Rectal smooth muscle tissue (tissue), 1 donor: Measurements from ENCODE around the gene SUGCT.
"Not testable (repeated sequence)": the region's sequence is repeated elsewhere in the genome, so short reads cannot be mapped to it uniquely, and the experiment has no call there.

Source experiments
- H3K27ac ChIP-seq: one replicate; pipeline ENCODE4 v1.7.0; 2013; ENCODE audit warnings: low read depth, low read length, inconsistent platforms
- H3K27me3 ChIP-seq: one replicate; pipeline ENCODE4 v1.7.0; 2013; ENCODE audit warnings: low read length; ENCODE audit not compliant: control insufficient read depth, insufficient read depth
- H3K36me3 ChIP-seq: one replicate; pipeline ENCODE4 v1.7.0; 2013; ENCODE audit warnings: low read length; ENCODE audit not compliant: control insufficient read depth, insufficient read depth
- H3K4me1 ChIP-seq: one replicate; pipeline ENCODE4 v1.7.0; 2013; ENCODE audit warnings: low read length; ENCODE audit not compliant: control insufficient read depth, insufficient read depth
- H3K4me3 ChIP-seq: one replicate; pipeline ENCODE4 v1.7.0; 2013; ENCODE audit warnings: low read length
- H3K9ac ChIP-seq: one replicate; pipeline ENCODE4 v1.7.0; 2013; ENCODE audit warnings: low read length

SUGCT gene

GRCh38 chr7:40117199-40117598 is 17.6 kb upstream of the SUGCT start:
- not testable (repeated sequence) for H3K4me3 ChIP-seq, H3K4me1 ChIP-seq, H3K9ac ChIP-seq, H3K27ac ChIP-seq, H3K27me3 ChIP-seq, H3K36me3 ChIP-seq

- not testable (repeated sequence) for H3K36me3 ChIP-seq, H3K9ac ChIP-seq, H3K4me3 ChIP-seq, H3K27me3 ChIP-seq, H3K27ac ChIP-seq, H3K4me1 ChIP-seq
Observed at GRCh38 chr7:40118201-40118600, 16.6 kb upstream of the SUGCT start.

- Histone ChIP-seq H3K36me3 (no peaks in the 10 kb centered on the region), H3K4me1 (no peaks in the 10 kb centered on the region), H3K27me3 (no peaks in the 10 kb centered on the region), H3K9ac (no peak overlapping the region), H3K27ac (no peak overlapping the region), H3K4me3 (no peak overlapping the region)
Observed at GRCh38 chr7:40120020-40120419, 14.8 kb upstream of the SUGCT start.

- H3K27me3 ChIP-seq, H3K27ac ChIP-seq: not testable (repeated sequence)
Observed at GRCh38 chr7:40122100-40122939, 12.5 kb upstream of the SUGCT start.

GRCh38 chr7:40122940-40123254 is 11.9 kb upstream of the SUGCT start:
- H3K27ac ChIP-seq = no peak overlapping the region
- no peak overlapping the region for H3K9ac ChIP-seq
- H3K4me1 ChIP-seq = no peaks in the 10 kb centered on the region
- no peaks in the 10 kb centered on the region for H3K36me3 ChIP-seq
- H3K4me3 ChIP-seq = no peak overlapping the region
- no peaks in the 10 kb centered on the region for H3K27me3 ChIP-seq

More at GRCh38 chr7:40122100-40122939, 12.5 kb upstream of the SUGCT start:
- not testable (repeated sequence) for H3K4me1 ChIP-seq, H3K9ac ChIP-seq, H3K4me3 ChIP-seq, H3K36me3 ChIP-seq

- peak overlapping the region; percentile 81 for H3K9ac ChIP-seq
- H3K27ac ChIP-seq = peak overlapping the region; percentile 93
- H3K27me3 ChIP-seq = no peaks in the 10 kb centered on the region
- H3K4me1 ChIP-seq = peaks cover 9% of the 10 kb centered on the region
- peak overlapping the region; percentile 93 for H3K4me3 ChIP-seq
- no peaks in the 10 kb centered on the region for H3K36me3 ChIP-seq
Observed at GRCh38 chr7:40133561-40134427, 1.0 kb upstream of the SUGCT start.

GRCh38 chr7:40135317-40135610 is 459 bp downstream of the SUGCT start:
- Histone ChIP-seq H3K9ac (no peak overlapping the region), H3K27ac (peak overlapping the region; percentile 93)

GRCh38 chr7:40137563-40137962 is 2.8 kb downstream of the SUGCT start:
- H3K9ac ChIP-seq = no peak overlapping the region
- H3K4me3 ChIP-seq = no peak overlapping the region
- no peaks in the 10 kb centered on the region for H3K27me3 ChIP-seq
- H3K27ac ChIP-seq = no peak overlapping the region
- no peaks in the 10 kb centered on the region for H3K36me3 ChIP-seq
- peaks cover 8% of the 10 kb centered on the region for H3K4me1 ChIP-seq

More at GRCh38 chr7:40135317-40135610, 459 bp downstream of the SUGCT start:
- Histone ChIP-seq H3K4me1 (peaks cover 9% of the 10 kb centered on the region), H3K36me3 (no peaks in the 10 kb centered on the region), H3K4me3 (peak overlapping the region; percentile 93), H3K27me3 (no peaks in the 10 kb centered on the region)

GRCh38 chr7:40138973-40139372 is 4.2 kb downstream of the SUGCT start:
- H3K27me3 ChIP-seq = no peaks in the 10 kb centered on the region
- no peak overlapping the region for H3K4me3 ChIP-seq
- no peak overlapping the region for H3K27ac ChIP-seq
- no peaks in the 10 kb centered on the region for H3K36me3 ChIP-seq
- H3K4me1 ChIP-seq = no peaks in the 10 kb centered on the region
- H3K9ac ChIP-seq = no peak overlapping the region

- not testable (repeated sequence) for H3K27ac ChIP-seq, H3K27me3 ChIP-seq, H3K4me3 ChIP-seq, H3K36me3 ChIP-seq, H3K9ac ChIP-seq, H3K4me1 ChIP-seq
Observed at GRCh38 chr7:40139891-40140290, 5.1 kb downstream of the SUGCT start.

GRCh38 chr7:40141916-40142315 is 7.1 kb downstream of the SUGCT start:
- H3K9ac ChIP-seq, H3K27ac ChIP-seq, H3K4me1 ChIP-seq, H3K4me3 ChIP-seq, H3K27me3 ChIP-seq, H3K36me3 ChIP-seq: not testable (repeated sequence)

- not testable (repeated sequence) for H3K9ac ChIP-seq, H3K36me3 ChIP-seq, H3K4me3 ChIP-seq, H3K27ac ChIP-seq, H3K4me1 ChIP-seq, H3K27me3 ChIP-seq
Observed at GRCh38 chr7:40145596-40146130, 10.9 kb downstream of the SUGCT start.
